ENCODE results near the gene AIFM3.
"Not testable (repeated sequence)": the region's sequence is repeated elsewhere in the genome, so short reads cannot be mapped to it uniquely, and the experiment has no call there.

AIFM3 gene

DNA sequence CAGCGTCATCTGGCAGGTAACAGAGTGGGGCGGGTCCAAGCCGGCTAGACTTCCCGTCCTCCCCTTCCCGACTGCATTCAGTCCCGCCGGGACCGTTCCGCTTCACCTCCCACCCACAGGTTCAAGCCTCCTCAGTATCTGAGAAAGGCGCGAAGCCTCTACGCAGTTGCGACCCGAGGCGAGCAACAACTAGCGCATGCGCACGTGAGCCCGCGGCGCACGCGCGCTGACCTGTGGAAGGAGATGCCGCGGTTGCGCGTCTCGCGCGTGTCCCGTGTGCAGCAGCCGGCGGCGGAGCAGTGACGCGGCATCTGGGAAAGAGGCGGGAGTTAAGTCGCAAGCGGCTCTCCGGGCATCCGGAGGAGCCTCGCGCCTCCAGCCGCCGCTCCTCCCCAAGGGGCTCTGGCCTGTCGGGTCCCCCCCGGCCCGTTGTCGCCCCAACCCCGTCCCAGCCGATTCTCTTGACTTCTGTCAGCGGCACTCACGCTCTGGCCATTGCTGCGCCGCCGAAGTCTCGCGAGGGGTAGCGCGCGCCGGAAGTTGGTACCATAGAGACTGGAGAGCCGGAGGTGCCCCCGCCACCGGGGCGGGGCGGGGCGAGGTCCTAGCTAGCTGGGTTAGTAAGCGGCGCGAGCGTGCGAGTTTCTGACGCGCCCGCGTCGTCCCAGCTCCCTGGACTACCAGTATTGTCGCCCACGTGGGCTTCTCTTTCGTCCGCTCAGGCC lies 34.7 kb downstream of the AIFM3 start, which contains the start of gene THAP7:
Gene THAP7 (minus strand): TSS at position 518 of the 725 bp plus-strand sequence. CDS start 207 bp downstream, at position 311.
- peak; percentile 95 to 97 for DNase-seq (ENCODE audit: low read depth in 2 of 2)

DNA sequence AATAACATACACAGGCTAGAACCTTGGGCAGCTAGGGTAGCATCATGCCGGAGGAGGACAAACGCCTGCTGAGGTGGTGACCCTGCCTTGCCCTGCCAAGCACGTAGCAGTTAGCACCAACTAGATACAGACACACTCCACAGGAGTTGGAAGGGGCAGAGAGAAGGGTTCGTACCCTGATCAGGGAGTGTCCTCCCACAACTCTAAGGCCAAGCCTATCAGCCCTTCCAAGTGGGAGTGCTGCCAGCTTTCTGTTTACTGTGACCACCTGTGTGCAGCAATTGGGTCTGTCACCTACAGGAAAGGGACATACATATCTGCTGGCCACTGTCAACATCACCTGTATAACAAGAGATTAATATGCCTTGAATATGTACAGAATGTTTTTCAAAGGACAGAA lies 36.7 kb downstream of the AIFM3 start:
- no peak for DNase-seq (ENCODE audit: low read depth in 2 of 2)

DNA sequence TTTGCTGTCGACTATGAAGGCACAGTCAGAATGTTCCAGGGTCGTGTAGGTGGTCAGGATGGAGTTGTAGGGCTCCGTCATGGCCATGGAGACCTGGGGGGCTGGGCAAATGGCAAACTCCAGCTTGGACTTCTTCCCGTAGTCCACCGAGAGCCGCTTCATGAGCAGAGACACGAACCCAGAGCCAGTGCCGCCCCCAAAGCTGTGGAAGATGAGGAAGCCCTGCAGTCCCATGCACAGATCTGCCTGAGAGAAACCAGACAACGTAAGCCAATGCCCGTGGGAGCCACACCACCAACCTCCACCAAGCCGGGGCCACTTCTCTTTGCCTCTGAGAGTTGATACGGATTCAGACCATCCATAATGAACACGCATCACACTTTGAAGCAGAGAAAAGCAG lies 42.2 kb downstream of the AIFM3 start:
- not testable (repeated sequence) for DNase-seq (ENCODE audit: low read depth in 2 of 2)

DNA sequence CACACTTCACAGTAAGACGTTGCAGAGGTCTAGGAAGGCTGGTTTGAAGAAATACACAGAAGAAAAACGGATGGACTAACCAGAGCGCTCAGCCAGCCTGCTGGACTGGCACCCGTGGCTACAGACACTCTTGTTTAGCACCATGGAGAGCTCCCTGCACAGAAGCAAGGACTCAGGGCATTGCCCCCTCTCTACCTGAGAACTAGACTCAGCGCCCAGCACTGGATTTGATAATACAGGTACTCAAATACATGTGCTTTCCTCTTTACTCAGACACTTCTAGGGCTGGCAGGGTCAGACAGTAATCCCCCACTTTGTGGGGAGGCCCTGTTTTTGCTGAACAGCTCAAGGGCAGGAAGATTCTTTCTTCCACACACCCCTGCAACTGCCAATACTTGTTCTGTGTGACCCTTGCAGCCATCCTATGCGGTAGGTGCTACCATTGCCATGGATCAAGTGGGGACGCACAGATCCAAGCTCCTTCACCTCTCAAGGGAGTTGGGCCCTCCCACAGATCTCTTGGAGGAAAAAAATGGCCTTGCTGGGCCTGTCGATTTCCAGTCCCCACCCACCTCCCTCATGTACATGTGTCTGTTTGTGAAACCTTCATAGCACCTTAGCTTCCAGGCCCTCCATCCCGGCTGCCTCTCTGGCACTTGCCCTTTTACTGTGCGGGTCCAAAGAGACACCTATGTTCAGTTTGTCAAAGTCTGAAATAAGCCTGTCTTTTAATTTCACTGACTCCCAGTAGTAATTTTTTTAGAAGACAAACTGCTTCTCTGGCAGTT lies 42.8 kb downstream of the AIFM3 start:
- no peak for DNase-seq (ENCODE audit: low read depth in 2 of 2)

DNA sequence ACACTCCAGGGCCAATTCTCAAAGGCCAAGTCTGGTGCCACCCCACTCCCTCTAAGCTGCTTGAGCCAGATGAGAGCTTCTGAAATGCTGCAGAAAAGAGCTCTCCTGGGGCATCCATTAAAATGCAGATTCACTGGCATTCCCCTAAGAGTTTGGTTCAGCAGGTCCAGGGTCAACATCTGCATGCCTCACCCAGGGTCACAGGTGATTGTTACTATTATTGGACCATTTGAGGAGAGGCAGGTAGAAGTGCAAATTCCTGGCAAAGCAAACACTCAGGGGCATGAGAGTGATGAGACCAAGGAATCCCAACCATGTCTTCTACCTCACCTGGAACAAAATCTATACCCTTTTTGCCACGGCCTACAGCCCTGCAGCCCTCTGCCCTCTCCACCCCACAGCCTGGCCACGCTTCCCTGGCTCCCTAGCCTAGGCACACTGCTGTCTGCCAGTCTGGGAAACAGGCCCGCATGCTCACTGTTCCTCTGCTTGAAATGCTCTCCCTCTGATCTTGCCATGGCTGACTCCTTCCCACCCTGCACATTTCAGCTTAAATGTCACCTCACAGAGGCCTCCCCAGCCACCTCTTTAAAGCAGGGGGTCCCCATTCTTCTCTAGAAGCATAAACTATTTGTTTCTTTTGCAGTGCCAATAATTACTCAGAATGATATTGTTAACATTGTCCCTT lies 43.5 kb downstream of the AIFM3 start:
- no peak for DNase-seq (ENCODE audit: low read depth in 2 of 2)

DNA sequence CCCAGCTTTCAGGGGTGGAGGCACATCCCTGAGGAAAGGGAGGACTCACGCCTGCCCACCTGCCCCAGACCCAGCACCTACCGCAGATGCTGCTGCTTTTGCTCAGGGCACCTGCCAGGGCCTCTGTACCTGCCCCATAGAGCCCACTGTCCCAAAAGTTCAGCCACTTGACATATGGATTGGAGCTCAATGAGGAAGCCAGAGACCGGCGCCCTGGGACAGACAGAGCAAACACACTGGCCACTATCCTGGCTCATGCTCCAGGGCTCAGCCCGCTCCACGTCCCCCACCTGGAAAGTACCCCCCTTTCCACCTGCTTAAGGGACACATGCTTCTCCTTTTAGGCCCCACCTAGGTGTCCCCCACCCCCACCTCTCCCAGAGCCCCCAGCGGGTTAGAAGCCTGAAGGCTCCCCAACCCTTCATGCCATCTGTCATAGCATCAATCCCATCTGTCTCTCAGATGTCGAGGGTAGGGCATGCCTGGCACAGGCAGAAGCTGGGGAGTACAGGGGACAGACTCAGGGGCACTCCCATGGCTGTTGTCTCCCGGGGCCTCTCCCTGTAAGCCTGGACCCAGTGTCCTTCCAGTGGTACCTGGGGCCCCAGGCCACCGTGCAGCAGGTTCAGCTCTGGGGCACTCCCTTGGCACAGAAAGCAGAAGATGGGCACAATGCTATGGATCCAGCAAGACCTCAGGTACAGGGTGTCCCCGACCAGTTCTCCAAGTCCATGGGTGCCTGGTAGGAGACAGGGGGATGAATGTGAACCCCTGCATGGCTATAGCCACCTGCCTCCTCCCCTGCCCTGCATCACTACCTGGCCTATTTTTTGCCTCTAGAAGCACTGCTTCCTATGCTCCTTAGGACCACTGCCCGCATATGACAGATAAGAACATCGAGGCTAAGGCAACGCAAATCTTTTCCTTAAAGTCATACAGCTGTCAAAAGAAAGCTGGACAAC lies 45.7 kb downstream of the AIFM3 start:
- DNase-seq (ENCODE audit: low read depth in 2 of 2): no peak

DNA sequence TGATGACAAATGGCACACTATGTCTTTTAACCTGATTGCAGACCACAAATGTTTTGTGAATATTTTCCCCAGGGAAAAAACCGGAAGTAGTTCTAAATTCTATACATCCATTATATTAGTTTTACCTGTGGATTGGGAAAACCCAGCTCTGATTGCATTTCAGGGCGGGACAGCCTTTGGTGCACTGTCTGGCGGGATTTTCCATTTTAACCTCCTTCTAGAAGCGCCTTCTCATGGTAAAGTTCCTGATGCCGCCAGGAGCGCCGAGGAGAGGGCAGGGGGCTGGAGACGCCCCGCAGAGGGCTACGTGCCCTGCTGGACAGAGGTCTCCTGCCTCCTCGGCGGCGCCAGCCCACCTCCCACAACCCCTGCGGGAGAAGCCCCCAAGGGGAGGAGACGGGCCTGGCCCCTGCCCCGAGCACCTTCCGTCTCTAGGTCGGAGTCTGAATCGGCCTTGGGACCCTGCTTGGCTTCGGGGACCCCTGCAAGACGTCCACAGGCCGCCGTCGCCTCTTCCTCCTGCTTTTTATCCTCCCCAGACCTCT lies 46.7 kb downstream of the AIFM3 start:
- no peak for DNase-seq (ENCODE audit: low read depth in 2 of 2)

DNA sequence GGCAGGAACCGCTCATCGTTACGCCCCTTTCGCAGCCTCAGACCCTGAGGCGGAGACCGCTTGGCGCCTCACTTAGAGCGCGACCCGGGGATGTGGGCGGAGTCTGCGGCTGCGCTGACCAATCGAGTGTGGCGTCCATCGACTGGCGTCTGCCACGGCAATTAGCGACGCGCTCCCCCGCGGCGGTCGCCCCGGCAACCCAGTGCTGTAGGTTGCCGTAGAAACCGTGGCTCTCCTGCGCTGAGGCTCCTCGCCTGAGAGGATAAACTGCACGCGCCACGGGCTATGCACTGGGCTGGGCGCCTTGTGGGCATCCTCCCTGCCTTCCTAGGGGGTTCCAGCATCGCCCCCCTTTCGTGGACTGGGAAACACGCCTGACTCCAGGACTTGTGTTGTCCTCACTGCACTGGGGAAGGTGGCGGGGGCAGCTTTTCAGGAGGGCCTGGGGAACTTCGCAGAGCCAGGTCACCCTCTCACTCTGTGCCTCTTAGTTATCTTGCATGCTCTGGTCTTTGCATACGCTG lies 47.2 kb downstream of the AIFM3 start:
- DNase-seq (ENCODE audit: low read depth in 2 of 2): peak; percentile 42 to 76

DNA sequence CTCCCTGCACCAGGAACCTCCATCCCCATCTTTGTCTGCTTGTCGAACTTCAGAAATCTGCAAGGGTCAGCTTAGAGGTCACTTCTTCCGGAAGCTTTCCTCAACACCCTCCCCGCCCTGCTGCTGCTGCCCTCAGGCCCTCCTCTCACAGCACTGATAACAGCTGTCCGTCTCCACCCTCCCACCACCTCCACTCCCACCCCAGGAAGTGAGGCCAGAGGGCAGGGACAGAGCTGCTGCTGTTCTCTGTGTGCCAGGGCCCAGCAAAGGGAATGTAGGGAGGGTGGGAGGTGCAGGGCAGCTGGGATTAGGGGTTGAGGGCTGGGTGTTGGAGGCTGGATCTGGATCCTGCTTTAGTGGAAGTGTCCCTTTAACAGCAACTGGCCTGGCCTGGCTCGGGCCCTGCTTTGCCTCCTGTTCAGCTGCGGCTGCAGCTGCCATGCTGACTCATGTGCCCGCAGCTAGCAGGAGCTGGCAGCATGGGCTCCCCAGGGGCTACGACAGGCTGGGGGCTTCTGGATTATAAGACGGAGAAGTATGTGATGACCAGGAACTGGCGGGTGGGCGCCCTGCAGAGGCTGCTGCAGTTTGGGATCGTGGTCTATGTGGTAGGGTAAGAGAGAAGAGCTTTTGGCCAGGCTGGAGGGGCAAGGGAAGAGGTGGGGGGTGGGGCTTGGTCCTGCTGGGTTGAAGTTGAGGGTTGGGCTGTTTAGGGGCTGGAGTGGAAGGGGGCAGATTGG lies 47.8 kb downstream of the AIFM3 start, which contains the start of gene P2RX6:
Gene P2RX6 (plus strand): TSS at position 440 of the 740 bp plus-strand sequence. CDS start 10 bp downstream, at position 450.
- DNase-seq (ENCODE audit: low read depth in 2 of 2): no peak

DNA sequence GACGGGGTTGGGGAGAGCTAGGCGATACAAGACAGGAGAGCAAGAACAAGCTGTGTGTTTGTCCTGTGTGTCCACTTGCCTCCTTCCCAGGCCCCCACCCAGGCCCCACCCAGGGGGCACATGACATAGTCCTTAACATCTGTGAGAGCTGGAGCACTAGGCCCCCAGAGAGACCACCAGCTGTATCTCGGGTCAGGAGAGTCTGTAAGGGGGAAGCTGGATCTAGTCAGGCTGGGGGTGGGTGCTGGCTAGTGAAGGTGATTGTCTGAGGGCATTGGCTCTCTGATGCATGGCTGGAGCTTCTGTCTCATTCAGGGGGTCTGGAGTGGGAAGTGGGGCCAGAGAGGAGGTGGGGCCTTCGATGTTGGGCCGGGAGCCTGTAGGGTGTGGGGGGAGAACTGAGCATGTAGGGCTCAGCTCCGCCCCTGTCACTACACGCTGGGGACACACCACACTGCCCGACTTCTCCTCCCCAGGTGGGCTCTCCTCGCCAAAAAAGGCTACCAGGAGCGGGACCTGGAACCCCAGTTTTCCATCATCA lies 48.5 kb downstream of the AIFM3 start:
- DNase-seq (ENCODE audit: low read depth in 2 of 2): no peak

DNA sequence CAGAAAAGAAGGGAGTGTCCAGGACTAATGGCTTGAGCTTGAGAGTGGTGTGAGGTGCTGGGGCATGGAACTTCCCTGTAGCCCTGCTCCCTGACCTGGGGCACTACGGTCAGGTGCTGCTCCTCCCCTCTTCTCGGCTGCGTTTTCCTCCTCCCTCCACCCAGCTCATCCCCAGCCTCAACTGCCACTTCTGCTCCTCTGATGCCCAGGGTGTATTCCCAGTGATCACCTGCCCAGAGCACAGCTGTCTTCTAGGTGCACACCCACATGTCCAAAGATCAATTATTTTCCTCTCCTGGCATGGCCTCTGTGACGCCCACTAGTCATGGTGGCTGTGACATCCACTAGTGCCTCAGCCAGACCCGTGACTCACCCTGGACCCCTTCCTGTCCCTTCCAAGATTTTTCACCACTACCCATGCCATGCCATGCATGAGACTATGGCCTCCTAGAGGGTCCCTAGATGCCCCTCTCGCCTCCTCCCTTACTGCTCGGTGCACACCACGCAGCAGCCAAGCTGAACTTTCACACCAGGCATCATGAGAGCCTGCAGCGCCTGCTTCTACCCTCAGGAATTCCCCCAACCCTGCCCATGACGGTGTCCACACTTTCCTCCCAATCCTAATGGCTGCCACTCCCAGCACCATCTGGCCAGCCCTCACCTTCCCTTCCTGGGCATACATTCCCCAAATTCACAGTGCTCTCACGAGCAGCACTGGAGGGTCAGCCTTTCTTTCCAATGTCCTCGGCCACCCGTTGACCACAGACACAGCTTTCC lies 49.8 kb downstream of the AIFM3 start:
- no peak for DNase-seq (ENCODE audit: low read depth in 2 of 2)

DNA sequence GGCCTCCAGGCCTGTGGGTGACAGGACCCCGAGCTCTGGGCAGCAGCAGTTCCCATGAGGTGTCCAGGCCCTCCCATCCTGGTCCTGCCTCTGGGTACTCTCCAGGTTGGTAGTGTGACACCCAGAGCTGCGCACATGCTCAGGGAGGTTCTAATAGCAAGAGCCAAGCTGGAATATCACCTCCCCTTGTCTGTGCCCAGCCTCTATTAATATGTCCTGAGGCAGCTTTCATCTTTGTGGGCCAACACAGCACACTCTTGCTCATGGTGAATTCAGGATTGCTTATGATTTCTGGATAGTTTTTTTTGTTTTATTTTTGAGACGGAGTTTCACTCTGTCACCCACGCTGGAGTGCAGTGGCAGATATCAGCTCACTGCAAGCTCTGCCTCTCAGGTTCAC lies 51.3 kb downstream of the AIFM3 start:
- no peak for DNase-seq (ENCODE audit: low read depth in 2 of 2)

DNA sequence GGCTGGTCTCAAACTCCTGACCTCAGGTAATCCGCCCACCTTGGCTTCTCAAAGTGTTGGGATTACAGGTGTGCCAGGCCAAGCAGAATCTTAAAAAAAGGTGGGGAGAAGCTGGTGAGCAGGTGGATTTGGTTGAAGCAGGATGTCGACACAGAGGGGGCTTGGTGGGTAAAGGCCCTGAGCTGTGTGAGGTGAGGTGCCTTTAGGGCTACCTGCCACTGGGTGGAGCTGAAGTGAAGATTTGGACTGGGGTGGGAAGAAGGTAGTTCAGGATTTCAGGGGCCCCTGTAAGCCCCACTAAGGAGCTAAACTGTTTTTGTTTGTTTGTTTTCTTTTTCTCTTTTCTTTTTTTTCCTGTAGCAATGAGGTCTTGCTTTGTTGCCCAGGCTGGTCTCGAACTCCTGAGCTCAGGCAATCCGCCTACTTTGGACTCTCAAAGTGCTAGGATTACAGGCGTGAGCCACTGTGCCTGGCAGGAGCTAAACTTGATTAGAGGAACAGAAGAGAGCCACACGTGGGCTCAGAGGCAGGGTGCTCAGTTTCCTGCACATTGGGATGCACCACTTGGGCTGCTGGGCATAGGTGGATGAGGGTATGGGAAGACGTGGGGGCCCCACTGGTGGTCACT lies 53.9 kb downstream of the AIFM3 start:
- no peak for DNase-seq (ENCODE audit: low read depth in 2 of 2)

DNA sequence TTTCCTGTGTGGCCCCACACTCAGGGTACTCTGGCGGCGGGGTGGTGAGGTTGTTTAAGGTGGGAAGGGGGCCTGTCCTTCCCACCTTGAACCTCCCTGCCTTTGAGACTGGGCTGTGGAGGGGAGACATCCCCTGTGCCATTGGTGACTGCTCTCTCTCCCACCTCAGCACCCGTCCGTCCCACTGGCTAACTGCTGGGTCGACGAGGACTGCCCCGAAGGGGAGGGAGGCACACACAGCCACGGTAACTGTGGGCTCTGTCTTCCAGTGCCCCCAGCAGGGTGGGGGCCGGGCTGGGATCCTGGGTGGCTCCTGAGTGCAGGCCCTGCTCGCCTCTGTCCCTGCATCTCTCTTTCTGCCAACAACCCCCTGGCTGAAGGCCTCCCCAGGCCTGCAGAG lies 55.5 kb downstream of the AIFM3 start:
- no peak for DNase-seq (ENCODE audit: low read depth in 2 of 2)

DNA sequence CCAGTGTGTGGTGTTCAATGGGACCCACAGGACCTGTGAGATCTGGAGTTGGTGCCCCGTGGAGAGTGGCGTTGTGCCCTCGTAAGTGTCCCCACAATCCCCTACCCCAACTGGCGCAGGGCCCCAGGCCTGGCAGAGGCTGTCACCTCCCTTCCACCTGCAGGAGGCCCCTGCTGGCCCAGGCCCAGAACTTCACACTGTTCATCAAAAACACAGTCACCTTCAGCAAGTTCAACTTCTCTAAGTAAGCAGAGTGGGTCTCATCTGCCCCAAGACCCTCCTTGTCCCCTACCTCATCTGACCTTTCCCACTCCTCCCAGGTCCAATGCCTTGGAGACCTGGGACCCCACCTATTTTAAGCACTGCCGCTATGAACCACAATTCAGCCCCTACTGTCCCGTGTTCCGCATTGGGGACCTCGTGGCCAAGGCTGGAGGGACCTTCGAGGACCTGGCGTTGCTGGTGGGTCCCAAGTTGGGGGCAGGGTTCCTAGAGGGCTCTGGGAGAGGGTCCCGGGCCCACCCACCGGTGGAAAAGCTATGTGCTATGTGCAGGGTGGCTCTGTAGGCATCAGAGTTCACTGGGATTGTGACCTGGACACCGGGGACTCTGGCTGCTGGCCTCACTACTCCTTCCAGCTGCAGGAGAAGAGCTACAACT lies 56.0 kb downstream of the AIFM3 start:
- DNase-seq (ENCODE audit: low read depth in 2 of 2): no peak

DNA sequence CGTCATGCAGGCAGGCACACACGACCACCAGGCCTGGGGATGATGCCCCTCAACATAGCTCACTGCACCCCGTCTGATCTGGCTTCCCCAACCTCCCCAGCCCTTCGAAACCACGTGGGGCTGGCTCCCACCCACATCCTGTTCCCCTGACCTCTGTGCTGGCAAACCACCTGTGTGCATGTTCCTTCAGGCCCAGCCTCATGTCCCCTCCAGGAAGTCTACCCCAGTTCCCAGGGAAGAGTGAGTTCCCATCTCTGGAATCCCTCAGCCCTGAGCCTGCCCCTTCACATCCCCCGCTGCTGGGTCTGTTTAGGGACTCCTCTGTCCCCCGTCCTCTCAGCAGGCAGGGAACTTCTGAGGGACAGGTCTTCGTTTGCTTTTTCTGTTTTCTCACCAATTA lies 58.2 kb downstream of the AIFM3 start:
- DNase-seq (ENCODE audit: low read depth in 2 of 2): no peak

DNA sequence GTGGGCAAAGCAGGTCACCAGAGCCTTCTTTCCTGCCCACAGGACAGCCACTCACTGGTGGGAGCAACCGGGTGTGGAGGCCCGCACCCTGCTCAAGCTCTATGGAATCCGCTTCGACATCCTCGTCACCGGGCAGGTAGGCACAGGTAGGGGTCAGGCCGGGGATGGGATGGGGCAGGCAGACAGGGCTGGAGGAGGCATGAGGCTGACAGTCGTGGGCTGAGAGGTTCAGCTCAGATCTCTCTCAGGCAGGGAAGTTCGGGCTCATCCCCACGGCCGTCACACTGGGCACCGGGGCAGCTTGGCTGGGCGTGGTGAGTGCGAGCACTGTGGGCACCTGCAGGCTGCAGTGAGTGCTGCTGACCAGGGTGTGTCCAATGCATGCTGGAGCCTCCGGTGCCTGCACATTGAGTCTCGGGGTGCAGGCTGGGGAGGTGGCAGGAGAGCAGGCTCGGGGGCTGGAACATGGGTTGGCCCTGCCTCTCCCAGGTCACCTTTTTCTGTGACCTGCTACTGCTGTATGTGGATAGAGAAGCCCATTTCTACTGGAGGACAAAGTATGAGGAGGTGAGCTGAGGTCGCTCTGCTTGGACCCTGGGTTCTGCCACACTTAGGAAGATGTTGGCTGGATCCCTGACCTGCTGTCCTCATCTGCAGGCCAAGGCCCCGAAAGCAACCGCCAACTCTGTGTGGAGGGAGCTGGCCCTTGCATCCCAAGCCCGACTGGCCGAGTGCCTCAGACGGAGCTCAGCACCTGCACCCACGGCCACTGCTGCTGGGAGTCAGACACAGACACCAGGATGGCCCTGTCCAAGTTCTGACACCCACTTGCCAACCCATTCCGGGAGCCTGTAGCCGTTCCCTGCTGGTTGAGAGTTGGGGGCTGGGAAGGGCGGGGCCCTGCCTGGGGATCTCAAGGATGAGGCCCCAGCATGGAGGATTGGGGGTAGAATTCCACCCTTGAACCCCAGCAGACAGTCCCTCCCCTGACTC lies 59.0 kb downstream of the AIFM3 start:
- no peak for DNase-seq (ENCODE audit: low read depth in 2 of 2)
